ENCODE data around the gene EIF5A. TPM values are rescaled to one million over a fixed set of nuclear protein-coding genes. Genes with fewer than 3 reads are reported as not detected.
"Not testable (repeated sequence)": the region's sequence is repeated elsewhere in the genome, so short reads cannot be mapped to it uniquely, and the experiment has no call there.

Gene EIF5A
- polyA plus RNA-seq, 4 donors = 238 to 606 (median 340) TPM

- Histone ChIP-seq H3K9me3 (ENCODE audit: control insufficient read depth in 2 of 2, insufficient read depth in 1 of 2, low read depth in 1 of 2, low read length in 1 of 2) (no peaks in the 10 kb centered on the region), H3K36me3 (ENCODE audit: control insufficient read depth in 3 of 3, insufficient read depth in 2 of 3, low read depth in 1 of 3, low read length in 3 of 3) (no peaks in the 10 kb centered on the region), H3K27ac (ENCODE audit: low read depth in 1 of 3, low read length in 2 of 3) (peak within 1 kb of the TSS in 1 of 3 donors; percentile 59), H3K4me1 (ENCODE audit: control insufficient read depth in 3 of 3, insufficient read depth in 2 of 3, low read depth in 1 of 3, low read length in 2 of 3) (peaks cover 0 to 2% (median 0%) of the 10 kb centered on the region in 3 donors), H3K4me3 (ENCODE audit: low read depth in 1 of 3, low read length in 3 of 3) (peak within 1 kb of the TSS; percentile 10 to 52 (median 51)), H3K27me3 (ENCODE audit: control insufficient read depth in 3 of 3, insufficient read depth in 3 of 3, low read length in 3 of 3) (peaks cover 0 to 13% (median 0%) of the 10 kb centered on the region in 3 donors)
- WGBS, 3 donors = 34 to 57% (median 43%) methylated on average over 16 to 17 of the region's 17 CpGs
- DNase-seq (peak in 1 of 2 donors; percentile 64), FAIRE-seq (no peak)
These were observed 29.1 kb downstream of the EIF5A start, which contains the start of gene ACAP1 for GRCh38 chr17:7336240-7337175. Gene ACAP1, plus strand, starts transcription at chr17:7336529. Its CDS starts 206 bp downstream, at chr17:7336735.

GRCh38 chr17:7337600-7337999 is 30.2 kb downstream of the EIF5A start:
- not testable (repeated sequence) for H3K4me3 ChIP-seq (ENCODE audit: low read depth in 1 of 3, low read length in 3 of 3); H3K36me3 ChIP-seq (ENCODE audit: control insufficient read depth in 3 of 3, insufficient read depth in 2 of 3, low read depth in 1 of 3, low read length in 3 of 3); DNase-seq; FAIRE-seq; H3K9me3 ChIP-seq (ENCODE audit: control insufficient read depth in 2 of 2, insufficient read depth in 1 of 2, low read depth in 1 of 2, low read length in 1 of 2); H3K27ac ChIP-seq (ENCODE audit: low read depth in 1 of 3, low read length in 2 of 3); H3K4me1 ChIP-seq (ENCODE audit: control insufficient read depth in 3 of 3, insufficient read depth in 2 of 3, low read depth in 1 of 3, low read length in 2 of 3); H3K27me3 ChIP-seq (ENCODE audit: control insufficient read depth in 3 of 3, insufficient read depth in 3 of 3, low read length in 3 of 3)
- WGBS, 3 donors = 68 to 73% (median 72%) methylated on average over 7 of the region's 7 CpGs

- peaks cover 0 to 8% (median 0%) of the 10 kb centered on the region in 3 donors for H3K27me3 ChIP-seq (ENCODE audit: control insufficient read depth in 3 of 3, insufficient read depth in 3 of 3, low read length in 3 of 3)
- DNase-seq = no peak
- H3K4me1 ChIP-seq (ENCODE audit: control insufficient read depth in 3 of 3, insufficient read depth in 2 of 3, low read depth in 1 of 3, low read length in 2 of 3) = no peaks in the 10 kb centered on the region
- FAIRE-seq = no peak
- H3K36me3 ChIP-seq (ENCODE audit: control insufficient read depth in 3 of 3, insufficient read depth in 2 of 3, low read depth in 1 of 3, low read length in 3 of 3) = no peaks in the 10 kb centered on the region
- no peak overlapping the region for H3K27ac ChIP-seq (ENCODE audit: low read depth in 1 of 3, low read length in 2 of 3)
- no peak overlapping the region for H3K4me3 ChIP-seq (ENCODE audit: low read depth in 1 of 3, low read length in 3 of 3)
- whole genome bisulfite sequencing, 3 donors = 52 to 77% (median 54%) methylated on average over 2 of the region's 2 CpGs
- no peaks in the 10 kb centered on the region for H3K9me3 ChIP-seq (ENCODE audit: control insufficient read depth in 2 of 2, insufficient read depth in 1 of 2, low read depth in 1 of 2, low read length in 1 of 2)
These were observed 32.8 kb downstream of the EIF5A start for GRCh38 chr17:7340179-7340578.

GRCh38 chr17:7341842-7342241 is 34.4 kb downstream of the EIF5A start:
- WGBS, 3 donors = 92 to 94% (median 94%) methylated on average over 11 to 13 of the region's 13 CpGs
- FAIRE-seq (no peak), DNase-seq (no peak)
- Histone ChIP-seq H3K4me3 (ENCODE audit: low read depth in 1 of 3, low read length in 3 of 3) (no peak overlapping the region), H3K9me3 (ENCODE audit: control insufficient read depth in 2 of 2, insufficient read depth in 1 of 2, low read depth in 1 of 2, low read length in 1 of 2) (no peaks in the 10 kb centered on the region), H3K36me3 (ENCODE audit: control insufficient read depth in 3 of 3, insufficient read depth in 2 of 3, low read depth in 1 of 3, low read length in 3 of 3) (no peaks in the 10 kb centered on the region), H3K4me1 (ENCODE audit: control insufficient read depth in 3 of 3, insufficient read depth in 2 of 3, low read depth in 1 of 3, low read length in 2 of 3) (no peaks in the 10 kb centered on the region), H3K27me3 (ENCODE audit: control insufficient read depth in 3 of 3, insufficient read depth in 3 of 3, low read length in 3 of 3) (peaks cover 0 to 5% (median 0%) of the 10 kb centered on the region in 3 donors), H3K27ac (ENCODE audit: low read depth in 1 of 3, low read length in 2 of 3) (no peak overlapping the region)

- H3K36me3 ChIP-seq (ENCODE audit: control insufficient read depth in 3 of 3, insufficient read depth in 2 of 3, low read depth in 1 of 3, low read length in 3 of 3) = no peaks in the 10 kb centered on the region
- H3K4me3 ChIP-seq (ENCODE audit: low read depth in 1 of 3, low read length in 3 of 3) = no peak overlapping the region
- H3K4me1 ChIP-seq (ENCODE audit: control insufficient read depth in 3 of 3, insufficient read depth in 2 of 3, low read depth in 1 of 3, low read length in 2 of 3) = no peaks in the 10 kb centered on the region
- no peak for DNase-seq
- no peak overlapping the region for H3K27ac ChIP-seq (ENCODE audit: low read depth in 1 of 3, low read length in 2 of 3)
- FAIRE-seq = no peak
- no peaks in the 10 kb centered on the region for H3K9me3 ChIP-seq (ENCODE audit: control insufficient read depth in 2 of 2, insufficient read depth in 1 of 2, low read depth in 1 of 2, low read length in 1 of 2)
- H3K27me3 ChIP-seq (ENCODE audit: control insufficient read depth in 3 of 3, insufficient read depth in 3 of 3, low read length in 3 of 3) = peaks cover 0 to 2% (median 0%) of the 10 kb centered on the region in 3 donors
- 80 to 81% (median 80%) methylated on average over 15 of the region's 15 CpGs for WGBS, 3 donors
These were observed 35.8 kb downstream of the EIF5A start for GRCh38 chr17:7343250-7343649.

GRCh38 chr17:7346761-7347614 is 39.6 kb downstream of the EIF5A start:
- Histone ChIP-seq H3K36me3 (ENCODE audit: control insufficient read depth in 3 of 3, insufficient read depth in 2 of 3, low read depth in 1 of 3, low read length in 3 of 3) (no peaks in the 10 kb centered on the region), H3K4me1 (ENCODE audit: control insufficient read depth in 3 of 3, insufficient read depth in 2 of 3, low read depth in 1 of 3, low read length in 2 of 3) (peaks cover 0 to 9% (median 7%) of the 10 kb centered on the region in 3 donors), H3K4me3 (ENCODE audit: low read depth in 1 of 3, low read length in 3 of 3) (no peak overlapping the region), H3K27ac (ENCODE audit: low read depth in 1 of 3, low read length in 2 of 3) (no peak overlapping the region), H3K9me3 (ENCODE audit: control insufficient read depth in 2 of 2, insufficient read depth in 1 of 2, low read depth in 1 of 2, low read length in 1 of 2) (no peaks in the 10 kb centered on the region), H3K27me3 (ENCODE audit: control insufficient read depth in 3 of 3, insufficient read depth in 3 of 3, low read length in 3 of 3) (no peaks in the 10 kb centered on the region)
- DNase-seq (no peak), FAIRE-seq (no peak)
- 72 to 86% (median 84%) methylated on average over 18 of the region's 18 CpGs for WGBS, 3 donors

GRCh38 chr17:7347630-7348477 is 40.4 kb downstream of the EIF5A start:
- H3K9me3 ChIP-seq (ENCODE audit: control insufficient read depth in 2 of 2, insufficient read depth in 1 of 2, low read depth in 1 of 2, low read length in 1 of 2) = no peaks in the 10 kb centered on the region
- peaks cover 0 to 12% (median 9%) of the 10 kb centered on the region in 3 donors for H3K4me1 ChIP-seq (ENCODE audit: control insufficient read depth in 3 of 3, insufficient read depth in 2 of 3, low read depth in 1 of 3, low read length in 2 of 3)
- WGBS, 3 donors = 56 to 71% (median 68%) methylated on average over 19 of the region's 19 CpGs
- FAIRE-seq (no peak), DNase-seq (no peak)
- no peak overlapping the region for H3K4me3 ChIP-seq (ENCODE audit: low read depth in 1 of 3, low read length in 3 of 3)
- no peaks in the 10 kb centered on the region for H3K36me3 ChIP-seq (ENCODE audit: control insufficient read depth in 3 of 3, insufficient read depth in 2 of 3, low read depth in 1 of 3, low read length in 3 of 3)
- no peak overlapping the region for H3K27ac ChIP-seq (ENCODE audit: low read depth in 1 of 3, low read length in 2 of 3)
- H3K27me3 ChIP-seq (ENCODE audit: control insufficient read depth in 3 of 3, insufficient read depth in 3 of 3, low read length in 3 of 3) = no peaks in the 10 kb centered on the region
